OCI-LY3 (cell line): ENCODE data around the gene AGAP1.

Experiments used
- CTCF ChIP-seq: fragments of 200-600, 300-600 bp; sonication (generic); IDR thresholded peaks from 2 replicates; pipeline ENCODE4 v1.5.1; 2014; ENCODE audit warnings: antibody characterized with exemption, low read length, low read depth
- EZH2phosphoT487 ChIP-seq: fragments of 200-600 bp; shearing (Covaris generic); IDR thresholded peaks from 2 replicates; pipeline ENCODE4 v1.6.1; 2018; ENCODE audit warnings: antibody characterized with exemption, mixed run types, low read depth

GRCh38 chr2:235636546-235636945, 142.7 kb downstream of the AGAP1 start:
- TF ChIP-seq CTCF (no peak), EZH2phosphoT487 (no peak)
